NCI-H1105 treated with DMSO at 0.1 percent for 48 hours (cell line): ENCODE measurements around the gene TRAF7.
"Not testable (repeated sequence)": the region's sequence is repeated elsewhere in the genome, so short reads cannot be mapped to it uniquely, and the experiment has no call there.

ENCODE experiments used
- DNase-seq: peaks from one replicate; lab custom pipeline; 2025; lab: John Stamatoyannopoulos, UW

The TRAF7 gene

GRCh38 chr16:2155091-2155950 is at the start of gene TRAF7:
TSS of gene TRAF7 (plus strand) at chr16:2155782. CDS start at chr16:2163921, 8,139 bp downstream.
- DNase-seq = peak; percentile 98

GRCh38 chr16:2106211-2106610 is 49.4 kb upstream of the TRAF7 start:
- not testable (repeated sequence) for DNase-seq

- DNase-seq = not testable (repeated sequence)
Measured at GRCh38 chr16:2107121-2107790, 48.3 kb upstream of the TRAF7 start.

- DNase-seq = not testable (repeated sequence)
Measured at GRCh38 chr16:2107791-2108125, 47.8 kb upstream of the TRAF7 start.

GRCh38 chr16:2108446-2109270 is 46.9 kb upstream of the TRAF7 start:
- DNase-seq = not testable (repeated sequence)

GRCh38 chr16:2109271-2109580 is 46.4 kb upstream of the TRAF7 start:
- not testable (repeated sequence) for DNase-seq

GRCh38 chr16:2109872-2110271 is 45.7 kb upstream of the TRAF7 start:
- not testable (repeated sequence) for DNase-seq

- DNase-seq = not testable (repeated sequence)
Measured at GRCh38 chr16:2110332-2111008, 45.1 kb upstream of the TRAF7 start.

- DNase-seq = not testable (repeated sequence)
Measured at GRCh38 chr16:2111009-2111353, 44.6 kb upstream of the TRAF7 start.

- DNase-seq = not testable (repeated sequence)
Measured at GRCh38 chr16:2111412-2112335, 43.9 kb upstream of the TRAF7 start.

GRCh38 chr16:2112539-2113106 is 43.0 kb upstream of the TRAF7 start:
- not testable (repeated sequence) for DNase-seq

- DNase-seq = not testable (repeated sequence)
Measured at GRCh38 chr16:2114225-2114624, 41.4 kb upstream of the TRAF7 start.

- not testable (repeated sequence) for DNase-seq
Measured at GRCh38 chr16:2114885-2115590, 40.5 kb upstream of the TRAF7 start.

GRCh38 chr16:2115591-2115973 is 40.0 kb upstream of the TRAF7 start:
- DNase-seq = no peak

- not testable (repeated sequence) for DNase-seq
Measured at GRCh38 chr16:2116428-2116827, 39.2 kb upstream of the TRAF7 start.

GRCh38 chr16:2117341-2117740 is 38.2 kb upstream of the TRAF7 start:
- DNase-seq = not testable (repeated sequence)

- DNase-seq = not testable (repeated sequence)
Measured at GRCh38 chr16:2117960-2118722, 37.4 kb upstream of the TRAF7 start.

GRCh38 chr16:2121325-2121724 is 34.3 kb upstream of the TRAF7 start:
- DNase-seq = not testable (repeated sequence)

- DNase-seq = no peak
Measured at GRCh38 chr16:2121853-2122252, 33.7 kb upstream of the TRAF7 start.
